Small intestine (tissue), 7 donors: ENCODE results near the gene CCDC71L. TPM values are rescaled to one million over a fixed set of nuclear protein-coding genes. Genes with fewer than 3 reads are reported as not detected.

Source experiments
- DNase-seq, 2 donors: peaks; one replicate each; pipeline versions ENCODE4 v3.0.0 to v3.0.0-alpha.2; 2013
- FAIRE-seq: peaks from 2 replicates; lab custom pipeline; 2012; peaks lifted over from hg19 to GRCh38; lab: Jason Lieb, UNC
- H3K27ac ChIP-seq, 3 donors: one replicate each; pipeline ENCODE4 v1.5.1; 2013; ENCODE audit warnings: low read length in 2 of 3, mild to moderate bottlenecking in 2 of 3, control low read depth in 1 of 3, inconsistent platforms in 1 of 3, low read depth in 1 of 3, moderate library complexity in 1 of 3
- H3K27me3 ChIP-seq, 3 donors: one replicate each; pipeline ENCODE4 v1.6.1; 2013; ENCODE audit warnings: low read length in 3 of 3, inconsistent platforms in 1 of 3; ENCODE audit not compliant: control insufficient read depth in 3 of 3, insufficient read depth in 3 of 3
- H3K36me3 ChIP-seq, 3 donors: one replicate each; pipeline ENCODE4 v1.6.1; 2013; ENCODE audit warnings: low read length in 3 of 3, inconsistent platforms in 1 of 3, low read depth in 1 of 3, mild to moderate bottlenecking in 1 of 3, moderate library complexity in 1 of 3; ENCODE audit not compliant: control insufficient read depth in 3 of 3, insufficient read depth in 2 of 3
- H3K4me1 ChIP-seq, 3 donors: one replicate each; pipeline ENCODE4 v1.6.1; 2013; ENCODE audit warnings: low read length in 2 of 3, inconsistent platforms in 1 of 3, low read depth in 1 of 3, mild to moderate bottlenecking in 1 of 3, moderate library complexity in 1 of 3; ENCODE audit not compliant: control insufficient read depth in 3 of 3, insufficient read depth in 2 of 3
- H3K4me3 ChIP-seq, 3 donors: one replicate each; pipeline ENCODE4 v1.5.1; 2013; ENCODE audit warnings: low read length in 3 of 3, control low read depth in 1 of 3, inconsistent platforms in 1 of 3, low read depth in 1 of 3, mild to moderate bottlenecking in 1 of 3, moderate library complexity in 1 of 3
- H3K9me3 ChIP-seq, 2 donors: one replicate each; pipeline ENCODE4 v1.6.1; 2013; ENCODE audit warnings: low read depth in 1 of 2, low read length in 1 of 2; ENCODE audit not compliant: control insufficient read depth in 2 of 2, insufficient read depth in 1 of 2
- WGBS, 3 donors: extraction: QIAGEN DNeasy Blood & Tissue Kit; methylation state at CpG; one replicate each; pipeline ENCODE4 v1.1.7; 2013; 5-methylcytosine and 5-hydroxymethylcytosine counted together
- polyA plus RNA-seq, 4 donors: library from polyadenylated mRNA; stranded (reverse) in 3 of 4; unstranded in 1 of 4; fragments of 200-250 nt in 3 of 4; fragments of 120-200 nt in 1 of 4; gene quantifications; one replicate each; pipeline versions ENCODE4 v1.2.1 to v1.2.3, GENCODE V29; 2013
- donor health status: healthy with polysubstance abuse.
- donor health status: control.
- donor health status: control.
- donor health status: Bipolar disorder and iron deficiency.
- donor health status: healthy.

Gene CCDC71L
- polyA plus RNA-seq, 4 donors: 5.1 to 15.0 (median 12.2) TPM

DNA sequence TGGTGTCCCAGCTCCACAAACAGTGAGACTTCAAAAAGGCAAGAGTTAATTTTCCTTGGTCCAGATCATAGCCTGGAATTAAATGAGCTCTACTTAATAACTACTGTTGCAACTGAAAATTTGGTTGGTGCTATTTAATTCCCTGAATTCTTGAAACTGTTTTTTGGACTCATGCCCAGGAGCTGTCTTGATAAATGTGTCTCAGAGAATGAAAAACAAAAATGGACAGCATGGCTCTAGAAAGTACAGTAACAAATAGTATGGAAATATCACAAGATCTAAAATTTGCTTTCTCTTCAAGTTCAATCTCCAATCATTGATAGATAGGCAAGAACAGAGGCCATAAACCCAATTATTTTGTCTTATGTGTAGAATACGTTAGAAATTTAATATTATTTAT is 42.5 kb downstream of the CCDC71L start:
- Histone ChIP-seq H3K27ac (no peak overlapping the region), H3K4me1 (peaks cover 0 to 13% (median 0%) of the 10 kb centered on the region in 3 donors), H3K4me3 (no peak overlapping the region), H3K36me3 (no peaks in the 10 kb centered on the region), H3K9me3 (peaks cover 0 to 8% of the 10 kb centered on the region in 2 donors), H3K27me3 (no peaks in the 10 kb centered on the region)
- FAIRE-seq: no peak
- 73 to 80% (median 79%) methylated on average over 1 of the region's 1 CpG for WGBS, 3 donors
- no peak for DNase-seq

- Histone ChIP-seq H3K36me3 (no peaks in the 10 kb centered on the region), H3K27ac (no peak overlapping the region), H3K27me3 (no peaks in the 10 kb centered on the region), H3K4me1 (peaks cover 0 to 9% (median 0%) of the 10 kb centered on the region in 3 donors), H3K4me3 (no peak overlapping the region), H3K9me3 (peaks cover 0 to 12% of the 10 kb centered on the region in 2 donors)
- WGBS, 3 donors: 40 to 52% (median 46%) methylated on average over 2 of the region's 2 CpGs
- DNase-seq (no peak), FAIRE-seq (no peak)
Observed at GRCh38 chr7:106617860-106618259, 43.1 kb downstream of the CCDC71L start.

- FAIRE-seq: no peak
- Histone ChIP-seq H3K4me1 (no peaks in the 10 kb centered on the region), H3K36me3 (no peaks in the 10 kb centered on the region), H3K27ac (no peak overlapping the region), H3K9me3 (peaks cover 0 to 14% of the 10 kb centered on the region in 2 donors), H3K4me3 (no peak overlapping the region), H3K27me3 (no peaks in the 10 kb centered on the region)
- DNase-seq: no peak
Observed at GRCh38 chr7:106616708-106617051, 44.3 kb downstream of the CCDC71L start.

DNA sequence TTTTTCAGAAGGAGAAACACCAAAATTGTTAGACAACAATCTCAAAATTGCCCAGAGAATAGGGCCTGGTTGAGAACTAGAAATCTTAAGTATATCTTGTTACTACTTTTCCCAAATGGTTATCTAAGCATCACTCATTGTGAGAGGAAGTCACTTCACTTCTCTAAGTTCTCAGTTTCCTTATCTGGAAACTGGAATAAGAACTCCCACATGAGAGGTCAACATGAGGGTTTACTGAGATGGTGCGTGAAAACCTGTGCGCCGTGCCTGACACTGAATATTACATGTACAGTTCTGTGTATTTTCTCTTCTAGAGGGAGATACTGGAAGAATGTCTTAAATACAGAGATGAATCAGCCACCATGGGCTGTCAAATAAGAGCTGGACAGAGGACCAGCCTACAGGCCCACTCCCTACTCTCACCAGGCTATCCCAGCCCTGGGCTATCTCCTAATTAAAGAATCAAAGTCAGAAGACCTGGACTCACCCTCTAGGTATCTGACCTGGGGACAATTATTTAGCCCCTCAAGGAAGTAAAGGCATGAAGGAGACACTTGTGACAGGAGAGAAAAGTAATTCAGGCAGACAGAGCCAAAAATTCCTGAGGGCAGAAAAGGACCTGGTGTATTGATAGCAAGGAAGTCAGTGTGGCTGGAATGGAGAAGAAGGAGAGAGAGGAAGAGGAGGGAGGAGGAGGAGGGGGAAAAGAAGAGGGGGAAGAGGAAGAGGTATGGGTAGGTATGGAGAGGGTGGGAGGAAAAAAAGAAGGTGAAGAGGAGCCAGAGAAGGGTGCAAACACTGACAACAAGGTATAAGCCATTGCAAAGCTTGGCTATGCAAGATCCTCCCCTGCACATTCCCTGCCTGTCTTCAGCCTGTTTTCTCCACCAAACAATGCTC is 44.9 kb downstream of the CCDC71L start:
- no peak for DNase-seq
- H3K4me1 ChIP-seq: no peaks in the 10 kb centered on the region
- no peak overlapping the region for H3K4me3 ChIP-seq
- H3K9me3 ChIP-seq: peaks cover 0 to 11% of the 10 kb centered on the region in 2 donors
- WGBS, 3 donors: 95 to 98% (median 96%) methylated on average over 3 of the region's 3 CpGs
- H3K36me3 ChIP-seq: no peaks in the 10 kb centered on the region
- no peaks in the 10 kb centered on the region for H3K27me3 ChIP-seq
- no peak for FAIRE-seq
- H3K27ac ChIP-seq: no peak overlapping the region

DNA sequence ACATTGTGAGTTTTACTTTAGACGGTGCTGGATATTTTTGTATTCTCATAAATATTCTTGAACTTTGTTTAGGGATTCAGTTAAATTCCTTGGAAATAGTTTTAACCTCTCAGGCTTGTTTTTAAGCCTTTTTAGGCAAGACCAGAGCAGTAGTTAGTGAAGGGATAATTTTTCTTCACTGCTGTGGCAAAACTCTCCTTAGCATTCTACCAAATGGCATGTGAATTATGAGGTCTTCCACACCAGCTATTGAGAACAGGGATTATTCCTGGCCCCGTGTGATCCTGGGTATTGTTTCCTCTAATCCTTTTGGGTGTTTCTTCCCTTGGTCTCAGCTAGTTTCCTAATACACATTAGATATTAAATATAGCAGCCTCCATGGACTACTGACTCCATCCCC is 46.2 kb downstream of the CCDC71L start:
- Histone ChIP-seq H3K27ac (peak overlapping the region in 1 of 3 donors; percentile 44), H3K36me3 (no peaks in the 10 kb centered on the region)

DNA sequence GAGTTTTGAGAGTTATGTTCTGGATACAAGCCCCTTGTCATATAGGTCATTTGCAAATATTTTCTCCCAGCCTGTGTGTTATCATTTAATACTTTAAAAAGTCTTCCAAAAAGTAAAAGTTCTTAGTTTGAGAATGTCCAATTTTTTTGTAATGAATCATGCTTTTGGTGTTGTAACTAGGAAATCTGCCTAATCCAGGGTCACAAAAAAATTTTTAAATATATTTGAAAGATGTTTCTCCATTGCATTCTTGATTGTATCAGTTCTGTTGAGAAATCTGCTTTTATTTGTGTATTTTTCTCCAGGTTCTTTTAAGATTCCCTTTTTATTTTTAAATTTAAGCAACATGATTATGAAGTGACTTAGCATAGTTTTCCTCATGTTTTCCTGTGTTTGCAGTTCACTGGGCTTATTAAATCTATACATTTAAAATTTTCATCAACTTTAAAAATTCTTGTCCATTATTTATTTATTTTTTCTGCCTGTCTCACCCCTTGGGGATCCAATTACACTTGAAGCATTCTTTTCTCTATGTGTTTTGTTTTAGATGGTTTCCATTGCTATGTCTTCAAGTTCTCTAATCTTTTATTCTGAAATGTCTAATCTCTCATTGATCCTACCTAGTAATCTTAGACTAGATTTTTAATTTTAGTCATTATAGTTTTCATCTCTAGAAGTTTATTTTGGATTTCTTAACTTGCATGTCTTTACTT is 47.0 kb downstream of the CCDC71L start:
- Histone ChIP-seq H3K4me1 (peaks cover 0 to 9% (median 3%) of the 10 kb centered on the region in 3 donors), H3K9me3 (peaks cover 0 to 9% of the 10 kb centered on the region in 2 donors), H3K4me3 (no peak overlapping the region), H3K36me3 (no peaks in the 10 kb centered on the region), H3K27ac (no peak overlapping the region), H3K27me3 (no peaks in the 10 kb centered on the region)
- DNase-seq (no peak), FAIRE-seq (no peak)

More for the DNA sequence above, 46.2 kb downstream of the CCDC71L start:
- Histone ChIP-seq H3K4me3 (no peak overlapping the region), H3K27me3 (no peaks in the 10 kb centered on the region), H3K9me3 (peaks cover 0 to 9% of the 10 kb centered on the region in 2 donors), H3K4me1 (peaks cover 0 to 1% (median under 1%) of the 10 kb centered on the region in 3 donors)
- no peak for FAIRE-seq
- DNase-seq: no peak
- WGBS, 3 donors: 67 to 82% (median 80%) methylated on average over 2 of the region's 2 CpGs

GRCh38 chr7:106613279-106613678 is 47.7 kb downstream of the CCDC71L start:
- FAIRE-seq (no peak), DNase-seq (no peak)
- H3K4me1 ChIP-seq: peaks cover 0 to 14% (median 5%) of the 10 kb centered on the region in 3 donors
- no peaks in the 10 kb centered on the region for H3K27me3 ChIP-seq
- H3K4me3 ChIP-seq: no peak overlapping the region
- WGBS, 3 donors: 94 to 97% (median 94%) methylated on average over 6 of the region's 6 CpGs
- H3K36me3 ChIP-seq: no peaks in the 10 kb centered on the region
- H3K9me3 ChIP-seq: peaks cover 0 to 9% of the 10 kb centered on the region in 2 donors
- no peak overlapping the region for H3K27ac ChIP-seq

DNA sequence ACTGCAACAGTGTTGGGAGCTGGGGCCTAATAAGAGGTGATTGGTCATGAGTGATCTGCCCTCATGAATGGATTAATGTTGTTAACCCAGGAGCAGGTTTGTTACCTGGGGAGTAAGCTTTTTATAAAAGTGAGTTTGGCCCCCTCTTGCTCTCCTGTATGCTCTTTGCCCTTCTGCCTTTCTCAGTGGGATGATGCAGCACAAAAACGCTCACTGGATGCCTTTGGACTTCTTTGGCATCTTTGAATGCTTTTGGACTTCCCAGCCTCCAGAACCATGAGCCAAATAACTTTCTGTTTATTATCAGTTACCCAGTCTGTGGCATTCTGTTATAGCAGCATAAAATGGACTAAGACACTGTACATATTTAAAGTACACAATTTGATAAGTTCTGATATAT is 48.5 kb downstream of the CCDC71L start:
- H3K27me3 ChIP-seq: no peaks in the 10 kb centered on the region
- WGBS, 3 donors: 87 to 90% (median 88%) methylated on average over 1 of the region's 1 CpG
- H3K4me3 ChIP-seq: no peak overlapping the region
- no peak overlapping the region for H3K27ac ChIP-seq
- FAIRE-seq: no peak
- H3K36me3 ChIP-seq: no peaks in the 10 kb centered on the region
- peaks cover 0 to 9% of the 10 kb centered on the region in 2 donors for H3K9me3 ChIP-seq
- DNase-seq: no peak
- peaks cover 0 to 23% (median 5%) of the 10 kb centered on the region in 3 donors for H3K4me1 ChIP-seq
